ENCODE results near the gene DUSP14. TPM values are rescaled to one million over a fixed set of nuclear protein-coding genes. Genes with fewer than 3 reads are reported as not detected.
"Not testable (repeated sequence)": the region's sequence is repeated elsewhere in the genome, so short reads cannot be mapped to it uniquely, and the experiment has no call there.

DUSP14 gene
- total RNA-seq = 31.1 and 34.4 TPM in 2 replicates

- DNase-seq = peak; percentile 88
Observed at GRCh38 chr17:37489197-37490001, at the start of gene DUSP14. Gene DUSP14 (plus strand): TSS chr17:37489891. CDS start chr17:37512273, 22,382 bp downstream.

- DNase-seq = no peak
Observed at GRCh38 chr17:37440424-37440823, 49.3 kb upstream of the DUSP14 start.

GRCh38 chr17:37441369-37442014 lies 48.2 kb upstream of the DUSP14 start:
- DNase-seq = not testable (repeated sequence)

- peak; percentile 20 for DNase-seq
Observed at GRCh38 chr17:37446027-37446426, 43.7 kb upstream of the DUSP14 start.

- DNase-seq = peak; percentile 34
Observed at GRCh38 chr17:37447641-37448040, 42.0 kb upstream of the DUSP14 start.

GRCh38 chr17:37450112-37450511 lies 39.6 kb upstream of the DUSP14 start:
- peak; percentile 11 for DNase-seq

- not testable (repeated sequence) for DNase-seq
Observed at GRCh38 chr17:37457801-37458200, 31.9 kb upstream of the DUSP14 start.

GRCh38 chr17:37458805-37459204 lies 30.9 kb upstream of the DUSP14 start:
- peak; percentile 21 for DNase-seq

GRCh38 chr17:37461668-37462067 lies 28.0 kb upstream of the DUSP14 start:
- no peak for DNase-seq

- no peak for DNase-seq
Observed at GRCh38 chr17:37462492-37462891, 27.2 kb upstream of the DUSP14 start.

GRCh38 chr17:37463039-37463438 lies 26.7 kb upstream of the DUSP14 start:
- DNase-seq = no peak

- peak; percentile 91 for DNase-seq
Observed at GRCh38 chr17:37465069-37465616, 24.5 kb upstream of the DUSP14 start.

GRCh38 chr17:37466471-37466870 lies 23.2 kb upstream of the DUSP14 start:
- no peak for DNase-seq

- DNase-seq = no peak
Observed at GRCh38 chr17:37470181-37470580, 19.5 kb upstream of the DUSP14 start.

GRCh38 chr17:37475731-37476420 lies 13.8 kb upstream of the DUSP14 start:
- peak; percentile 13 for DNase-seq

- DNase-seq = peak; percentile 91
Observed at GRCh38 chr17:37476431-37477120, 13.1 kb upstream of the DUSP14 start.

GRCh38 chr17:37478187-37478586 lies 11.5 kb upstream of the DUSP14 start:
- DNase-seq = no peak

- no peak for DNase-seq
Observed at GRCh38 chr17:37479025-37479424, 10.7 kb upstream of the DUSP14 start.

- no peak for DNase-seq
Observed at GRCh38 chr17:37480427-37480826, 9.3 kb upstream of the DUSP14 start.

GRCh38 chr17:37481001-37481665 lies 8.6 kb upstream of the DUSP14 start:
- no peak for DNase-seq

GRCh38 chr17:37483311-37484039 lies 6.2 kb upstream of the DUSP14 start:
- DNase-seq = peak; percentile 35

Data from dermis blood vessel endothelial cell (primary cell).